ENCODE measurements around the gene TAF11. TPM values are rescaled to one million over a fixed set of nuclear protein-coding genes. Genes with fewer than 3 reads are reported as not detected.

TAF11 gene, protein sequence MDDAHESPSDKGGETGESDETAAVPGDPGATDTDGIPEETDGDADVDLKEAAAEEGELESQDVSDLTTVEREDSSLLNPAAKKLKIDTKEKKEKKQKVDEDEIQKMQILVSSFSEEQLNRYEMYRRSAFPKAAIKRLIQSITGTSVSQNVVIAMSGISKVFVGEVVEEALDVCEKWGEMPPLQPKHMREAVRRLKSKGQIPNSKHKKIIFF
- 15.5 and 20.0 TPM in 2 replicates for total RNA-seq

DNA sequence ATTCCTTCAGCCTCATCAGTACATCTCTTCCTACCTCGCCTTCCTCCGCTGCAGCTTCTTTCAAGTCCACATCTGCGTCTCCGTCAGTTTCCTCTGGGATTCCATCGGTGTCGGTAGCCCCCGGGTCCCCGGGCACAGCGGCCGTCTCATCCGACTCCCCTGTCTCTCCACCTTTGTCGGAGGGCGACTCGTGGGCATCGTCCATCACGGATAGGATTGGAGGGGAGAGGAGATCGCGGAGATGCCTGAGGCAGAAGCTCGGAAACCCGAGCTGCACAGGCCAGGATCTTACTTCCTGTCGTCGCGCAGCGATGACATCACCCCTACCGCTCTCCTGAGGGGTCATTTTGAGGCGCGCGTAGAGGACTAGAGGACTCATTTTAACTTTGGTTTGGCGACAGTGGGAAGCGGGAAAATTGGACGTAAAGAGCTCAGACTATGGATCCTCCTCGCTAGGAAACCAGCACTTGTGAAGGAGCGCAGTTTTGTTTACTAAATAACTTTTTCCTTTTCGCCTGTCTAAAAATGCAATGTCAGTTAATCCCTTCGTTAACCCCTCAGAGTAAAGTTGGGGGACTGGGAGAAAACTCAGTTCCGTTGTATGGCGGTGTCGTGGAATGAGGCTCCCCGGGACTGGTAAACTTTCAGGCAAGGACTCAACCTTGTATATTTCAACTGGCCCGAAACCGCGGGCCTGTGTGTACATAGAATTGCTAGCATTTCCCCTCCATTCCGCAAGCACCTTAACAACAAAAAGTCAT is at the start of gene TAF11:
Gene TAF11 (minus strand): TSS at position 290 of the 761 bp plus-strand sequence. CDS start 85 bp downstream, at position 205.

DNA sequence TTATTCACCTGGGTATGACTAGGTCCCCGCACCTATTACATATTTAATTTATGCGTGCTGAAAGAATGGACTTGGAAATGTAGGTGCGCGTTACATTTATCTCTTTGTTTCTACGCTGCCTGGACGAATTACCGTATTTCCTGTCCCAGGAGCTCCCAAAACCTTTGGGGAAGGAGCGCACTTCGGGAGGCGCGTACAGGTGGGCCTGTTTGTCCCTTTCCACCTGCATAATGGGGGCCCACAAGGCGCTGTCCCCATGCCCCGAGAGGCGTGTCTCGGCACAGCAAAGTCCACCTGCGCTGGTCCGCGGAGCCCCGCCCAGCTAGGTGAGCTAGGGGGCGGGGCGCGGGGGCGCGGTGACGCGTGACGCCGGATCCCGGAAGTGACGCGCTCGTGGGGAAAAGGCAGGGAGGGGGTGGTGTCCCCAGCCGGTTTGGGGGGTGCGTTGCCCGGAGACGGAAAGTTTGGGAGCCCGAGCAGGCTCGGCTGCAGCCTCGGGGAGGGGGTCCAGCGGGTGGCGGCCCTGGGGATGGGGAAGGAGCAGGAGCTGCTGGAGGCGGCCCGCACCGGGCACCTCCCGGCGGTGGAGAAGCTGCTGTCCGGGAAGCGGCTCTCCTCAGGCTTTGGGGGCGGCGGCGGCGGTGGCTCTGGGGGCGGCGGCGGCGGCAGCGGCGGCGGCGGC is 1.2 kb upstream of the TAF11 start, which contains the start of gene ANKS1A:
Gene ANKS1A (plus strand): TSS at position 382 of the 682 bp plus-strand sequence. CDS start 148 bp downstream, at position 530.

Other genes with a start within 250 kb of the TAF11 start
- gene ILRUN, start 191.3 kb downstream of the TAF11 start, total RNA-seq: 46.2 and 58.0 TPM in 2 replicates
- 70.5 and 72.7 TPM in 2 replicates for gene SNRPC, start 130.5 kb downstream of the TAF11 start, total RNA-seq
- 7.7 and 16.4 TPM in 2 replicates for gene BLTP3A, start 96.0 kb downstream of the TAF11 start, total RNA-seq
- 8.8 and 10.9 TPM in 2 replicates for gene ANKS1A, start 1.2 kb upstream of the TAF11 start, total RNA-seq

Data from placental pericyte (primary cell).